Endothelial cell of umbilical vein (primary cell): ENCODE measurements around the gene MYH9. TPM values are rescaled to one million over a fixed set of nuclear protein-coding genes. Genes with fewer than 3 reads are reported as not detected.

Experiments used
- microRNA-seq: library from miRNA; unstranded; fragments of <30 nt; microRNA quantifications from one replicate; pipeline ENCODE4 v1.2.0, GENCODE V29; 2021; ENCODE audit warnings: borderline number of aligned reads, borderline replicate concordance
- polyA plus RNA-seq, 4 experiments: library from polyadenylated mRNA; depleted of rRNA in 3 of 4; stranded (reverse) in 3 of 4; unstranded in 1 of 4; fragments of >200 nt; gene quantifications; 2 replicates each; pipeline versions ENCODE4 v1.2.1 to v1.2.3, GENCODE V29; 2011 to 2012; ENCODE audit warnings: missing spikeins in 1 of 4
- small RNA-seq: library from RNA; depleted of rRNA; stranded (forward); fragments of <200 nt; gene quantifications from one replicate; pipeline ENCODE3, GENCODE V24; 2012; ENCODE audit warnings: low replicate concordance, low read depth; ENCODE audit not compliant: insufficient read depth, insufficient read length
- total RNA-seq: library from RNA; stranded (reverse); gene quantifications from 2 replicates; pipeline ENCODE4 v1.2.3, GENCODE V29; 2021

The MYH9 gene
- total and polyA plus RNA-seq, 2 donors (not counting 3 experiments of a cell fraction or from before 2014, with no cell fraction given) = 188 to 1,413 TPM

Small RNA genes lying within 50 kb of the gene (microRNA-seq; reads per million reads assigned to microRNA genes)
- gene MIR6819 = 1.9 reads per million

Small RNA genes lying within 50 kb of the gene (small RNA-seq; reads per million reads assigned to genes)
- not detected for gene MIR6819

Other genes starting within 250 kb of the MYH9 start
- 15.4 and 36.9 TPM in 2 replicates for gene APOL3, start 227.2 kb downstream of the MYH9 start, total RNA-seq
- 16.6 and 17.9 TPM in 2 replicates for gene APOL3, start 227.2 kb downstream of the MYH9 start, polyA plus RNA-seq
- gene APOL4, start 186.2 kb downstream of the MYH9 start, total RNA-seq = 0.97 and 2.6 TPM in 2 replicates
- gene APOL4, start 186.2 kb downstream of the MYH9 start, polyA plus RNA-seq = 0.25 and 0.33 TPM in 2 replicates
- 37.6 and 41.9 TPM in 2 replicates for gene APOL2, start 148.4 kb downstream of the MYH9 start, total RNA-seq
- gene APOL2, start 148.4 kb downstream of the MYH9 start, polyA plus RNA-seq = 16.9 and 17.8 TPM in 2 replicates
- 9.3 and 14.1 TPM in 2 replicates for gene APOL1, start 134.8 kb downstream of the MYH9 start, total RNA-seq
- gene APOL1, start 134.8 kb downstream of the MYH9 start, polyA plus RNA-seq = 6.8 and 8.2 TPM in 2 replicates
- 74.3 and 75.9 TPM in 2 replicates for gene TXN2, start 93.7 kb upstream of the MYH9 start, total RNA-seq
- gene TXN2, start 93.7 kb upstream of the MYH9 start, polyA plus RNA-seq = 170 and 183 TPM in 2 replicates
- gene FOXRED2, start 119.1 kb upstream of the MYH9 start, total RNA-seq = 14.0 and 20.4 TPM in 2 replicates
- gene FOXRED2, start 119.1 kb upstream of the MYH9 start, polyA plus RNA-seq = 8.0 and 8.4 TPM in 2 replicates
- 192 and 201 TPM in 2 replicates for gene EIF3D, start 141.2 kb upstream of the MYH9 start, total RNA-seq
- 374 and 413 TPM in 2 replicates for gene EIF3D, start 141.2 kb upstream of the MYH9 start, polyA plus RNA-seq